Astrocyte (in vitro differentiated cells and primary cell): ENCODE results near the gene MYT1. TPM values are rescaled to one million over a fixed set of nuclear protein-coding genes. Genes with fewer than 3 reads are reported as not detected.

Experiments used
- DNase-seq: peaks from one replicate; pipeline ENCODE4 v3.0.0-alpha.2; 2010; ENCODE audit warnings: low read depth
- FAIRE-seq: peaks from 2 replicates; lab custom pipeline; 2011; peaks lifted over from hg19 to GRCh38; lab: Jason Lieb, UNC
- H2AFZ ChIP-seq: 2 replicates; pipeline ENCODE4 v1.6.0; 2012; ENCODE audit warnings: low read depth, low read length, inconsistent platforms
- H3K27ac ChIP-seq: 2 replicates; pipeline ENCODE4 v1.5.1; 2011; ENCODE audit warnings: low read depth, low read length, inconsistent platforms
- H3K27me3 ChIP-seq: 2 replicates; pipeline ENCODE4 v1.6.0; 2011; ENCODE audit warnings: low read length, inconsistent platforms; ENCODE audit not compliant: insufficient read depth
- H3K36me3 ChIP-seq: 2 replicates; pipeline ENCODE4 v1.5.1; 2011; ENCODE audit warnings: low read length, inconsistent platforms; ENCODE audit not compliant: insufficient read depth
- H3K4me1 ChIP-seq: 2 replicates; pipeline ENCODE4 v1.5.1; 2011; ENCODE audit warnings: low read length, inconsistent platforms; ENCODE audit not compliant: insufficient read depth
- H3K4me2 ChIP-seq: 2 replicates; pipeline ENCODE4 v1.6.0; 2012; ENCODE audit warnings: low read length, inconsistent platforms
- H3K4me3 ChIP-seq: 2 replicates; pipeline ENCODE4 v1.5.1; 2011; ENCODE audit warnings: low read depth, mild to moderate bottlenecking, low read length, inconsistent platforms; ENCODE audit not compliant: insufficient read depth
- H3K79me2 ChIP-seq: 2 replicates; pipeline ENCODE4 v1.6.0; 2012; ENCODE audit warnings: mild to moderate bottlenecking, low read length, inconsistent platforms; ENCODE audit not compliant: insufficient read depth
- H3K9ac ChIP-seq: 2 replicates; pipeline ENCODE4 v1.6.0; 2012; ENCODE audit warnings: mild to moderate bottlenecking, low read length, inconsistent platforms
- H3K9me3 ChIP-seq: 2 replicates; pipeline ENCODE4 v1.5.1; 2012; ENCODE audit warnings: low read depth, mild to moderate bottlenecking, low read length, inconsistent platforms; ENCODE audit not compliant: insufficient read depth
- H4K20me1 ChIP-seq: 2 replicates; pipeline ENCODE4 v1.6.0; 2012; ENCODE audit warnings: low read length, inconsistent platforms; ENCODE audit not compliant: insufficient read depth
- H3K27ac Mint-ChIP-seq: one replicate; pipeline ENCODE4 v1.8.0; 2021; ENCODE audit warnings: mild to moderate bottlenecking, mixed read lengths; ENCODE audit not compliant: unreplicated experiment
- H3K27me3 Mint-ChIP-seq: one replicate; pipeline ENCODE4 v1.8.0; 2021; ENCODE audit warnings: low read depth, mixed read lengths; ENCODE audit not compliant: unreplicated experiment
- H3K36me3 Mint-ChIP-seq: one replicate; pipeline ENCODE4 v1.8.0; 2021; ENCODE audit warnings: low read depth, mixed read lengths; ENCODE audit not compliant: unreplicated experiment
- H3K4me1 Mint-ChIP-seq: one replicate; pipeline ENCODE4 v1.8.0; 2021; ENCODE audit warnings: low read depth, mixed read lengths; ENCODE audit not compliant: unreplicated experiment
- H3K4me3 Mint-ChIP-seq: one replicate; pipeline ENCODE4 v1.8.0; 2021; ENCODE audit warnings: mild to moderate bottlenecking, moderate library complexity, mixed read lengths; ENCODE audit not compliant: unreplicated experiment
- H3K9me3 Mint-ChIP-seq: one replicate; pipeline ENCODE4 v1.8.0; 2021; ENCODE audit warnings: mild to moderate bottlenecking, mixed read lengths; ENCODE audit not compliant: unreplicated experiment
- CTCF ChIP-seq: IDR thresholded peaks from 2 replicates; pipeline ENCODE4 v1.5.1; 2011; ENCODE audit warnings: low read depth, mild to moderate bottlenecking, inconsistent platforms, low read length, moderate library complexity; ENCODE audit not compliant: insufficient read depth
- EZH2 ChIP-seq: IDR thresholded peaks from 2 replicates; pipeline ENCODE4 v1.6.1; 2012; ENCODE audit warnings: mild to moderate bottlenecking, low read length, inconsistent platforms; ENCODE audit not compliant: insufficient read depth
- total RNA-seq: library from RNA; stranded (reverse); gene quantifications from 2 replicates; pipeline ENCODE4 v1.2.1, GENCODE V29; 2021

The MYT1 gene
- total RNA-seq, 1 donor from 2014 or later, result not detected

- H3K27me3 ChIP-seq, result peaks cover 27% of the 10 kb centered on the region
- Mint-ChIP-seq H3K36me3 (peaks cover 2% of the 10 kb centered on the region), H3K4me1 (no peaks in the 10 kb centered on the region), H3K27ac (no peak overlapping the region), H3K4me3 (no peak overlapping the region), H3K27me3 (peaks cover 51% of the 10 kb centered on the region), H3K9me3 (peaks cover 6% of the 10 kb centered on the region)
- DNase-seq (no peak), FAIRE-seq (no peak)
- H4K20me1 ChIP-seq, result no peaks in the 10 kb centered on the region
- no peaks in the 10 kb centered on the region for H3K9me3 ChIP-seq
- H3K9ac ChIP-seq, result no peak overlapping the region
- no peaks in the 10 kb centered on the region for H3K4me1 ChIP-seq
- H3K79me2 ChIP-seq, result no peaks in the 10 kb centered on the region
- H3K36me3 ChIP-seq, result no peaks in the 10 kb centered on the region
- TF ChIP-seq CTCF (no peak), EZH2 (no peak)
- H3K27ac ChIP-seq, result no peak overlapping the region
- no peak overlapping the region for H2AFZ ChIP-seq
- no peak overlapping the region for H3K4me2 ChIP-seq
- H3K4me3 ChIP-seq, result no peak overlapping the region
These were observed 81.7 kb downstream of the MYT1 start for GRCh38 chr20:64245746-64246595.

GRCh38 chr20:64246616-64247306 lies 82.5 kb downstream of the MYT1 start:
- Histone ChIP-seq H3K36me3 (no peaks in the 10 kb centered on the region), H3K79me2 (no peaks in the 10 kb centered on the region), H3K27me3 (peaks cover 31% of the 10 kb centered on the region), H3K4me2 (no peak overlapping the region), H3K27ac (no peak overlapping the region), H3K9ac (no peak overlapping the region), H4K20me1 (no peaks in the 10 kb centered on the region), H3K9me3 (no peaks in the 10 kb centered on the region), H3K4me1 (no peaks in the 10 kb centered on the region), H2AFZ (no peak overlapping the region), H3K4me3 (no peak overlapping the region)
- FAIRE-seq (no peak), DNase-seq (no peak)
- no peaks in the 10 kb centered on the region for H3K4me1 Mint-ChIP-seq
- H3K9me3 Mint-ChIP-seq, result peaks cover 6% of the 10 kb centered on the region
- H3K4me3 Mint-ChIP-seq, result no peak overlapping the region
- TF ChIP-seq CTCF, result no peak
- TF ChIP-seq EZH2, result no peak
- H3K36me3 Mint-ChIP-seq, result peaks cover 2% of the 10 kb centered on the region
- no peak overlapping the region for H3K27ac Mint-ChIP-seq
- peaks cover 54% of the 10 kb centered on the region for H3K27me3 Mint-ChIP-seq

- FAIRE-seq (no peak), DNase-seq (no peak)
- Histone ChIP-seq H3K4me3 (no peak overlapping the region), H3K4me2 (no peak overlapping the region), H3K36me3 (no peaks in the 10 kb centered on the region), H3K4me1 (no peaks in the 10 kb centered on the region), H3K27me3 (peaks cover 31% of the 10 kb centered on the region), H2AFZ (no peak overlapping the region), H3K27ac (no peak overlapping the region), H4K20me1 (no peaks in the 10 kb centered on the region), H3K9me3 (no peaks in the 10 kb centered on the region), H3K9ac (no peak overlapping the region), H3K79me2 (no peaks in the 10 kb centered on the region)
- no peaks in the 10 kb centered on the region for H3K4me1 Mint-ChIP-seq
- H3K4me3 Mint-ChIP-seq, result no peak overlapping the region
- peaks cover 55% of the 10 kb centered on the region for H3K27me3 Mint-ChIP-seq
- peaks cover 2% of the 10 kb centered on the region for H3K36me3 Mint-ChIP-seq
- TF ChIP-seq EZH2 (no peak), CTCF (no peak)
- H3K9me3 Mint-ChIP-seq, result peaks cover 6% of the 10 kb centered on the region
- H3K27ac Mint-ChIP-seq, result no peak overlapping the region
These were observed 83.0 kb downstream of the MYT1 start for GRCh38 chr20:64247307-64247618.
